Hair follicle dermal papilla cell (primary cell): ENCODE measurements around the gene SAP30L. TPM values are rescaled to one million over a fixed set of nuclear protein-coding genes. Genes with fewer than 3 reads are reported as not detected.

ENCODE experiments used
- total RNA-seq: library from RNA; depleted of rRNA; stranded (reverse); fragments of >200 nt; gene quantifications from 2 replicates; pipeline ENCODE4 v1.2.3, GENCODE V29; 2012

The SAP30L gene, protein sequence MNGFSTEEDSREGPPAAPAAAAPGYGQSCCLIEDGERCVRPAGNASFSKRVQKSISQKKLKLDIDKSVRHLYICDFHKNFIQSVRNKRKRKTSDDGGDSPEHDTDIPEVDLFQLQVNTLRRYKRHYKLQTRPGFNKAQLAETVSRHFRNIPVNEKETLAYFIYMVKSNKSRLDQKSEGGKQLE
- 26.6 and 29.4 TPM in 2 replicates for total RNA-seq

DNA sequence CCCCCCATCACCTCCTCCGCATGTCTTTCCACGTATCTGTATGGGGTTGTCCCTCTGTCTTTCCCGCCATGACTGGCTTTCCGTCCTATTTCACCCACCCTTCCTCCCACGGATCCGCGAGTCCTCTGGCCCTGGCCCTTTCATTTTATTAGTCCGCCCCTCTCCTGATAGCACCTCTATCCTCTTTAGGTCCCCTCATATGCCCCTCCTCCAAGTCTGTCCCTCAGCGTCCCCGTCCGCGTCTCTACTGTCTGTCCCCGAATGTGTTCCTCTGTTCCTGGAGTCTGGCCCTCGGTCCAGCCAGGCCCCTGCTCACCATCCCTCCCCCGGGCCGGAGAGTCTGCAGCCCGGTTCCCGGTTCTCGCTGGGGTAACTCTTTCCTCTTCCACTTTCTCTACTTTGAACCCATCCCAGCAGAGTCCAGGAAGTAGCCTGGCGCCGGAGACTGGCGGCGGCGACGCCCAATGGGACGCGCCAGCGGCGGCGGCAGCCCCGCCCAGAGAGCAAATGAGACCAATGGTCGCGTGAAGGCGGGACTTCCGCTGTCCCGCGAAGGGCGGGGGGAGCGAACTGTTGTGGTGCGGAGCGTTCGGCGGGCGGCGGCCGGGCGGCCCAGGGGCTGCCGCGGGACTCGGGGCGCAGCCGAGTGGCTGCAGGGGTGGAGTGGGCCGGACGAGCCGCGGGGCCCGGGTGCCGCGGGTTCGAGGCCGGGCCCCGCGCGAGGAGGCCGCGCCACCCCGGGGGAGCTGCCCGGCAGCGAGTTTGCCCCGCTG is at the start of gene SAP30L:
Gene SAP30L (plus strand): TSS at position 576 of the 773 bp plus-strand sequence. CDS start 608 bp downstream, outside the sequence.

DNA sequence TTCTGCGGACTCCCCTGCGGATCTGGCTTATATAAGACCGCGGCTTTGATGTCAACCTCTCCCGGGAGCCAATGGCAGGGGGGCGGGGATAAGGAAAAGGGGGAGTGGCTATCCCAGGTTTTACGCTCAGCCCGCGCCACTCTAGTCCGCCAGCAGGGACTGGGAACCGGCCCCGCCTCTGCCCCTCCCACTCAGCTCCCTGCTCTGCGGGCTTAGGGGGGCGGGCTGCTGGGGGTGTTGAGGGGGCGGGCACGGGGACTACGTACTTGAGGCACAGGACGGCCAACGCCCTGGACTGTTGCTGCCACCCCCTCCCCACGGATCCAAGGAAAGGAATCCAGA is 32.4 kb downstream of the SAP30L start, which contains the start of gene HAND1:
Gene HAND1 (minus strand): TSS at position 4 of the 342 bp plus-strand sequence. CDS start 219 bp downstream, outside the sequence.

Other genes with a start within 250 kb of the SAP30L start
- gene HAND1, start 32.2 kb downstream of the SAP30L start, total RNA-seq = 0.12 TPM in 1 of 2 replicates, not detected in the other